ENCODE data around the gene PPDPF. TPM values are rescaled to one million over a fixed set of nuclear protein-coding genes. Genes with fewer than 3 reads are reported as not detected.

Gene PPDPF
- total and polyA plus RNA-seq, 2 donors (not counting 1 experiment from before 2014, with no cell fraction given) = 93.5 to 162 TPM

DNA sequence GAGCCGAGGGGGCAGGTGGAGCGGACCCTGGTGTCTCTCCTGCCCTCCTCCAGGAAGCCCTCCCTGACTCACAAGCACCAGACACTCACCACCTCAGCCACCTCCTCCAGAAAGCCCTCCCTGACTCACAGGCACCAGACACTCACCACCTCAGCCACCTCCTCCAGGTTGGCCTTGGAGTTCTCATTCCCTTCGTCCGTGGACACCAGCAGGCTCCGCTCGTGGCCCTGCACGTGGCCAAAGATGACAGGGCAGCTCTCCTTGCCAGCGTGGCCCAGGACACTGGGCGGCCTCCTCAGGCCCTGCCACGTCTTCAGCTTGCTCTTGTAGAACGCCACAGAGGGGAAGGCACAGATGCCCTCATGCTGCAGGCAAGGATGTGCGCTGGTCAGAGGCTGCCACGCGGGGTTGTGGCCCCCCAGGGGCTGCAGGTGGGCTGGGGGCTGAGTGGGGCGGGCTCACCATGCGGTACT lies 39.8 kb downstream of the PPDPF start:
- intact Hi-C loops (cut with micrococcal nuclease) = no loop called here
- Histone ChIP-seq H2AFZ (ENCODE audit: insufficient read depth, low read depth, low read length, poor library complexity, severe bottlenecking) (no peak overlapping the region), H3K9me3 (ENCODE audit: control extremely low read depth in 1 of 3, control insufficient read depth in 2 of 3, insufficient read depth in 1 of 3, low read length in 2 of 3) (peaks cover 0 to 10% (median 0%) of the 10 kb centered on the region in 3 donors), H4K20me1 (ENCODE audit: control insufficient read depth, insufficient read depth, low read length, poor library complexity, severe bottlenecking) (peaks cover 56% of the 10 kb centered on the region), H3K79me2 (ENCODE audit: control insufficient read depth, insufficient read depth, low read length) (no peaks in the 10 kb centered on the region), H3K27me3 (replicated peaks in 1 of 4; ENCODE audit: control extremely low read depth in 1 of 4, control insufficient read depth in 3 of 4, insufficient read depth in 4 of 4, low read length in 3 of 4) (no peaks in the 10 kb centered on the region), H3K27ac (ENCODE audit: low read length in 2 of 2) (no peak overlapping the region), H3K36me3 (replicated peaks in 1 of 2; ENCODE audit: control extremely low read depth in 1 of 2, control insufficient read depth in 1 of 2, extremely low read depth in 1 of 2, insufficient read depth in 2 of 2, low read length in 1 of 2) (peaks cover 0 to 50% of the 10 kb centered on the region in 2 experiments), H3K4me1 (ENCODE audit: control insufficient read depth in 2 of 2, insufficient read depth in 2 of 2, low read length in 2 of 2) (peaks cover 3 to 9% of the 10 kb centered on the region in 2 donors), H3K4me2 (replicated peaks; ENCODE audit: low read depth, low read length, poor library complexity, severe bottlenecking) (no peak overlapping the region), H3K4me3 (ENCODE audit: control extremely low read depth in 1 of 5, extremely low read depth in 1 of 5, insufficient read depth in 1 of 5, low read depth in 2 of 5, low read length in 4 of 5) (no peak overlapping the region), H3K9ac (ENCODE audit: low read length) (no peak overlapping the region)
- Mint-ChIP-seq H3K4me3 (no peak overlapping the region), H3K27me3 (no peaks in the 10 kb centered on the region), H3K9me3 (ENCODE audit: insufficient read depth) (no peaks in the 10 kb centered on the region), H3K4me1 (peaks cover 7% of the 10 kb centered on the region), H3K27ac (peak overlapping the region; percentile 61)
- ATAC-seq (ENCODE audit: low read depth) (no peak), DNase-seq (no peak)
- 96% methylated on average over 16 of the region's 16 CpGs for WGBS (ENCODE audit: insufficient coverage)
- ChIA-PET CTCF (no interaction called here), POLR2A (no interaction called here)
- TF ChIP-seq, protein P1, sequence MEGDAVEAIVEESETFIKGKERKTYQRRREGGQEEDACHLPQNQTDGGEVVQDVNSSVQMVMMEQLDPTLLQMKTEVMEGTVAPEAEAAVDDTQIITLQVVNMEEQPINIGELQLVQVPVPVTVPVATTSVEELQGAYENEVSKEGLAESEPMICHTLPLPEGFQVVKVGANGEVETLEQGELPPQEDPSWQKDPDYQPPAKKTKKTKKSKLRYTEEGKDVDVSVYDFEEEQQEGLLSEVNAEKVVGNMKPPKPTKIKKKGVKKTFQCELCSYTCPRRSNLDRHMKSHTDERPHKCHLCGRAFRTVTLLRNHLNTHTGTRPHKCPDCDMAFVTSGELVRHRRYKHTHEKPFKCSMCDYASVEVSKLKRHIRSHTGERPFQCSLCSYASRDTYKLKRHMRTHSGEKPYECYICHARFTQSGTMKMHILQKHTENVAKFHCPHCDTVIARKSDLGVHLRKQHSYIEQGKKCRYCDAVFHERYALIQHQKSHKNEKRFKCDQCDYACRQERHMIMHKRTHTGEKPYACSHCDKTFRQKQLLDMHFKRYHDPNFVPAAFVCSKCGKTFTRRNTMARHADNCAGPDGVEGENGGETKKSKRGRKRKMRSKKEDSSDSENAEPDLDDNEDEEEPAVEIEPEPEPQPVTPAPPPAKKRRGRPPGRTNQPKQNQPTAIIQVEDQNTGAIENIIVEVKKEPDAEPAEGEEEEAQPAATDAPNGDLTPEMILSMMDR (IDR thresholded peaks at IDR 0.05) = no peak
- TF ChIP-seq EZH2 (IDR thresholded peaks at IDR 0.05; ENCODE audit: borderline replicate concordance, insufficient read depth, low read depth, low read length, poor library complexity, severe bottlenecking) = no peak

DNA sequence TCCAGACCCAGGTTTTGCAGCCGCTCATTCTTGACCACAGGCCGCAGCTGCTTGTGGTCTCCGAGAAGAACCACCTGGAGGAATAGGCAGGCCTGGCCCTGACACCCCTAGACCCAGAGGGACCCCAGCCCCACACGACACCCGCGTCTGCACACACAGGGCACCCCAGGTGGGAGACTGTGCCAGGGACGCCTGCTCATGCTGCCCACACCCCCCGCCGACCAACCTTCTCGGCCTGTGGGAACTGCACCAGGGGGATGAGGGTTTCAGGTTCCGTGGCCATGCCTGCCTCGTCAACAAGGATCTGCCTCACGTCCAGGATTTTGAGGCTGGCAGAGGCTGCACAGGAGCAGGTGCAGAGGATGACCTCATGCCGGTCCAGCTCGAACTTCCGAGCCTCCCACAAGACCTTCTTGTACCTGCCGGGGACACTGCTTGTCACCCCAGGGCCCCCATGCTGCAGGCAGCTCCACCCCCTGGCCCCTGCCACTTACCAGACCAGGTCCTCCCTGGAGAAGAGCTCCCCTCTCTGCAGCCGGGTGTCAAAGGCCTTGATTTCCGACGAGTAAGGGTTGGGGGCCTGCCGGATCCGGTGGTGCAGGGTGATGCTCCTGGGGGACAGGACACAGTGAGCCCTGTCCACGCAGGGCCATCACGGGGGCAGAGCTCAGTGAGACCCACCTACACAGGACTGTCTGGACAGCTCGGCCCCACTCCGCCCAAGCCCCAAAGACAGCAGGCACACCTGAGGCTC lies 40.5 kb downstream of the PPDPF start:
- intact Hi-C loops (cut with micrococcal nuclease) = no loop called here
- ATAC-seq (ENCODE audit: low read depth) = no peak
- H3K9ac ChIP-seq (ENCODE audit: low read length) = no peak overlapping the region
- Mint-ChIP-seq H3K4me1 (peaks cover 5% of the 10 kb centered on the region), H3K27me3 (no peaks in the 10 kb centered on the region), H3K27ac (no peak overlapping the region), H3K4me3 (no peak overlapping the region), H3K9me3 (ENCODE audit: insufficient read depth) (no peaks in the 10 kb centered on the region)
- DNase-seq = no peak
- H2AFZ ChIP-seq (ENCODE audit: insufficient read depth, low read depth, low read length, poor library complexity, severe bottlenecking) = no peak overlapping the region
- 97% methylated on average over 24 of the region's 26 CpGs for WGBS (ENCODE audit: insufficient coverage)
- H3K36me3 ChIP-seq (replicated peaks in 1 of 2; ENCODE audit: control extremely low read depth in 1 of 2, control insufficient read depth in 1 of 2, extremely low read depth in 1 of 2, insufficient read depth in 2 of 2, low read length in 1 of 2) = peaks cover 0 to 54% of the 10 kb centered on the region in 2 experiments
- no peaks in the 10 kb centered on the region for H3K79me2 ChIP-seq (ENCODE audit: control insufficient read depth, insufficient read depth, low read length)
- no peak overlapping the region for H3K27ac ChIP-seq (ENCODE audit: low read length in 2 of 2)
- H3K4me1 ChIP-seq (ENCODE audit: control insufficient read depth in 2 of 2, insufficient read depth in 2 of 2, low read length in 2 of 2) = peaks cover 0 to 6% of the 10 kb centered on the region in 2 donors
- H3K4me3 ChIP-seq (ENCODE audit: control extremely low read depth in 1 of 5, extremely low read depth in 1 of 5, insufficient read depth in 1 of 5, low read depth in 2 of 5, low read length in 4 of 5) = no peak overlapping the region
- no peak for TF ChIP-seq EZH2 (IDR thresholded peaks at IDR 0.05; ENCODE audit: borderline replicate concordance, insufficient read depth, low read depth, low read length, poor library complexity, severe bottlenecking)
- TF ChIP-seq, protein P1 (IDR thresholded peaks at IDR 0.05) = no peak
- peaks cover 0 to 6% (median 0%) of the 10 kb centered on the region in 3 donors for H3K9me3 ChIP-seq (ENCODE audit: control extremely low read depth in 1 of 3, control insufficient read depth in 2 of 3, insufficient read depth in 1 of 3, low read length in 2 of 3)
- ChIA-PET POLR2A (no interaction called here), CTCF (no interaction called here)
- H4K20me1 ChIP-seq (ENCODE audit: control insufficient read depth, insufficient read depth, low read length, poor library complexity, severe bottlenecking) = peaks cover 62% of the 10 kb centered on the region
- no peak overlapping the region for H3K4me2 ChIP-seq (replicated peaks; ENCODE audit: low read depth, low read length, poor library complexity, severe bottlenecking)
- no peaks in the 10 kb centered on the region for H3K27me3 ChIP-seq (replicated peaks in 1 of 4; ENCODE audit: control extremely low read depth in 1 of 4, control insufficient read depth in 3 of 4, insufficient read depth in 4 of 4, low read length in 3 of 4)

Measured in B cell (primary cell).